Inflammatory macrophage treated with lipopolysaccharide for 1 hour (primary cell): ENCODE results near the gene ALKBH2.
"Not testable (repeated sequence)": the region's sequence is repeated elsewhere in the genome, so short reads cannot be mapped to it uniquely, and the experiment has no call there.

Source experiments
- DNase-seq, 2 donors: peaks; one replicate each; pipeline ENCODE4 v3.0.0-alpha.2; 2020 to 2022

ALKBH2 gene

GRCh38 chr12:109065154-109065852 is 28.0 kb downstream of the ALKBH2 start:
- no peak for DNase-seq

GRCh38 chr12:109064143-109064542 is 29.1 kb downstream of the ALKBH2 start:
- no peak for DNase-seq

- no peak for DNase-seq
These were observed 34.5 kb downstream of the ALKBH2 start for GRCh38 chr12:109058773-109059172.

GRCh38 chr12:109057376-109057775 is 35.9 kb downstream of the ALKBH2 start:
- no peak for DNase-seq

GRCh38 chr12:109056891-109057290 is 36.4 kb downstream of the ALKBH2 start:
- DNase-seq = no peak

- DNase-seq = no peak
These were observed 38.8 kb downstream of the ALKBH2 start for GRCh38 chr12:109054520-109054919.

DNA sequence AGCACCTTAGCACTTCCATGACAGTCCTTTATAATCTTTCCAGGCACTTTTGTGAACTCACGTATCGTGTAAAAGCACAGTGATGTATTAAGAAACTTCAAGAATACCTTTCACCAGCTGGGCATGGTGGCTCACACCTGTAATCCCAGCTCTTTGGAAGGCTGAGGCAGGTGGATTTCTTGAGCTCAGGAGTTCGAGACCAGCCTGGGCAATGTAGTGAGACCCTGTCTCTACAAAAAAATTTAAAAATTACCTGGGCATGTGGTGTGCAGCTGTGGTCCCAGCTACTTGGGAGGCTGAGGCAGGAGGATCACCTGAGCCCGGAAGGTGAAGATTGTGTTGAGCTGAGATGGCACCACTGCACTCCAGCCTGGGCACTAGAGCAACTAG is 39.2 kb downstream of the ALKBH2 start:
- not testable (repeated sequence) for DNase-seq

DNA sequence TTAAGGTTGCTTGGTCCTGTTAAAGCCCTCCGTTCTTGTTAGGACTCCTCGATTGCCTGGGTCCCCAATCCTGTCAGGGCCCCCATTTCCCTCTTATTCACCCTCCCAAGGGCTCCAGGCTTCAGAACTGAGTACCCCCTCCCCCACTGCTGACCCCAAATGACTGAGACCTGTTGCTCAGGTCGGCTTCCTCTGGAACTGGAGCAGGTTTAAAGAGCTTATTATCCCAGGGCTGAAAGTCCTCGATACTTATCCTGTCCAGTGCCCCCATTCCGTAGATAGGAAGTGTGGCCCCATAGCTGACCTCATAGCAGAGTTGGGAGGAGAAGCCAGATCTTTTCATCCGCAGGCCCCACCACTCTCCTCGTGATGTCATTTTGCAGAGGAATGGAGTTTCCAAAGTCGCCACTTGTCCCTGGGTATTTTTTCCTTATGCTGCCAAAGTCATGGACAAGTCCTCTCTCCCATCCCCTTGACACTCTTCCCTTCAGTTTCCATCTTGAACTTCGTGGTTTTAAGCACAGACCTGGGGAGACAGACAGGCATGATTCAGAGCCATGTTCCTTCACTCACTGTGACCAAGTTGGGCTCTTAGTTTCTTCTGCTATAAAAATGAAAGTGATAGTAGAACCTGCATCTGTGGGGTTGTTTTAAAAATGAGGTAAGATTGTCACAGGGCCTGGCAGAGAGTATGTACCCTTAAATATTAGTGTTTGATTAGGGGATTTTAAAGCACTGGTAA is 39.7 kb downstream of the ALKBH2 start:
- DNase-seq = peak; percentile 52 to 71

- peak; percentile 67 to 92 for DNase-seq
These were observed 40.6 kb downstream of the ALKBH2 start, which contains the start of gene USP30 for GRCh38 chr12:109052414-109053323. USP30 (plus strand) TSS chr12:109052576; CDS start chr12:109052679, 103 bp downstream.

DNA sequence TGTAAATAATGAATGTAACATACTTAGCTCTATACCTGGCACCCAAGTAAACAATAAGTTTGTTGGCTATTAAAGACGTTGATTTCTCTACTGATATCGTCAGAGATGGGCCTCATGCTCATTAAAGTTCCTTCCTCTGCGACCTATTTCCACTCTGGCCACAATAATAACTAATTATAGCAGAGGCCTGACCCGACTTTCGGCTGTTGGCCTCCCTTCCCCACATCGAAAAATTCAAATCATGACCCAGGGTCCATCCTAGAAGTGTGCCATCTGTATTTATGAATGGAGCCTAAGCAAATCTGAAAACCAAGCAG is 41.2 kb downstream of the ALKBH2 start:
- no peak for DNase-seq

DNA sequence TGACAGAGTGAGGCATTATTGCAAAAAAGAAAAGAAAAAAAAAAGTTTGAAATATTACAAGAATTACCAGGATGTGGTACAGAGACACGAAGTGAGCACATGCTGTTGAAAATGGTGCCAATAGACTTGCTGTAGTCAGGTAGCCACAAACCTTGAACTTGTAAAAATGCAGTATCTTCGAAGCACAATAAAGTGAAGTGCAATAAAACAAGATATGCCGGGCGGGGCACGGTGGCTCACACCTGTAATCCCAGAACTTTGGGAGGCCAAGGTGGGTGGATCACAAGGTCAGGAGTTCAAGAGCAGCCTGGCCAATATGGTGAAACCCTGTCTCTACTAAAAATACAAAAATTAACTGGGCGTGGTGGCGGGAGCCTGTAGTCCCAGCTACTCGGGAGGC is 43.5 kb downstream of the ALKBH2 start:
- DNase-seq = not testable (repeated sequence)

DNA sequence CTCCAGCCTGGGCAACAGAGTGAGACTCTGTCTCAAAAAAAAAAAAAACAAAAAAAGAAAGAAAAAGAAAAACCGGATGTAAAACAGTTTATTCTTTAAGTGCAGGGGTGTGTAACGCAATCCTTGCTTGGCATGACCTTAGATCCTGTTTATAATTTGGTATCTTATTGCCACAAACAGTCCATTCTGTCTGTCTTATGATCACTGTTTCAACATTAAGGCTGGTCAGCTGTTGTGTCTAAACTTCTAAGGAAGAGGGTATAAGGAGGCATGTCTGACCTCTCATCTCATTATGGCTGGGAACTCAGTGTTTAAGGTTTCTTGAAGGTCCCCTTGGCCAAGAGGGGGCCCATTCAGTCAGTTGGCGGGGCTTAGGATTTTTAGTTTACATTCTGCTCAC is 44.6 kb downstream of the ALKBH2 start:
- DNase-seq = peak in 1 of 2 donors; percentile 55

- no peak for DNase-seq
These were observed 46.0 kb downstream of the ALKBH2 start for GRCh38 chr12:109047081-109047805.

- no peak for DNase-seq
These were observed 49.0 kb downstream of the ALKBH2 start for GRCh38 chr12:109044241-109044640.
